Stimulated activated CD4-positive, alpha-beta T cell treated with anti-CD3 and anti-CD28 coated beads, Interleukin-1b, Interleukin-23, amount 100 ng/mL, for 24 hours (primary cell): Measurements from ENCODE around the gene AMDHD2.
A peak's percentile ranks its signal among the peaks of the same experiment; 100 is the strongest.

ENCODE experiments used
- DNase-seq, 4 experiments: peaks; one replicate each; pipeline ENCODE4 v3.0.0-alpha.2; 2020; ENCODE audit warnings: low read depth in 4 of 4, low spot score in 1 of 4

Gene AMDHD2

GRCh38 chr16:2482708-2483534 lies 37.2 kb upstream of the AMDHD2 start:
- DNase-seq, result no peak

GRCh38 chr16:2483939-2484897 lies 36.0 kb upstream of the AMDHD2 start:
- no peak for DNase-seq

- DNase-seq, result no peak
Measured at GRCh38 chr16:2484898-2485508, 35.2 kb upstream of the AMDHD2 start.

GRCh38 chr16:2485811-2486507 lies 34.2 kb upstream of the AMDHD2 start:
- no peak for DNase-seq

- peak; percentile 30 to 60 (median 48) for DNase-seq
Measured at GRCh38 chr16:2486645-2487516, 33.3 kb upstream of the AMDHD2 start.

GRCh38 chr16:2487517-2487842 lies 32.7 kb upstream of the AMDHD2 start:
- no peak for DNase-seq

- DNase-seq, result no peak
Measured at GRCh38 chr16:2487903-2488531, 32.2 kb upstream of the AMDHD2 start.

GRCh38 chr16:2489581-2489980 lies 30.6 kb upstream of the AMDHD2 start:
- DNase-seq, result no peak

- DNase-seq, result no peak
Measured at GRCh38 chr16:2490190-2491105, 29.7 kb upstream of the AMDHD2 start.

GRCh38 chr16:2492292-2492691 lies 27.9 kb upstream of the AMDHD2 start:
- no peak for DNase-seq

GRCh38 chr16:2493605-2494004 lies 26.6 kb upstream of the AMDHD2 start:
- no peak for DNase-seq

GRCh38 chr16:2494616-2495015 lies 25.6 kb upstream of the AMDHD2 start:
- no peak for DNase-seq

GRCh38 chr16:2495041-2495440 lies 25.1 kb upstream of the AMDHD2 start:
- DNase-seq, result no peak

- DNase-seq, result no peak
Measured at GRCh38 chr16:2496223-2497115, 23.7 kb upstream of the AMDHD2 start.

- no peak for DNase-seq
Measured at GRCh38 chr16:2497116-2497630, 23.0 kb upstream of the AMDHD2 start.

GRCh38 chr16:2497695-2498484 lies 22.3 kb upstream of the AMDHD2 start:
- DNase-seq, result no peak
